Fibroblast of lung (primary cell): ENCODE results near the gene TBC1D9. TPM values are rescaled to one million over a fixed set of nuclear protein-coding genes. Genes with fewer than 3 reads are reported as not detected.

ENCODE experiments used
- DNase-seq, 2 donors: peaks; one replicate each; pipeline versions ENCODE4 v3.0.0 to v3.0.0-alpha.2; 2010; ENCODE audit warnings: low read depth in 2 of 2
- H2AFZ ChIP-seq: 2 replicates; pipeline ENCODE4 v1.5.1; 2012; ENCODE audit warnings: low read length, control low read depth, inconsistent platforms
- H3K27ac ChIP-seq: 2 replicates; pipeline ENCODE4 v1.5.1; 2011; ENCODE audit warnings: low read length, control low read depth; ENCODE audit not compliant: insufficient read depth
- H3K27me3 ChIP-seq: 2 replicates; pipeline ENCODE4 v1.5.1; 2011; ENCODE audit warnings: mild to moderate bottlenecking, low read length; ENCODE audit not compliant: control insufficient read depth, insufficient read depth
- H3K36me3 ChIP-seq: 2 replicates; pipeline ENCODE4 v1.5.1; 2011; ENCODE audit warnings: low read length; ENCODE audit not compliant: control insufficient read depth, insufficient read depth
- H3K4me1 ChIP-seq: 2 replicates; pipeline ENCODE4 v1.5.1; 2011; ENCODE audit warnings: low read length; ENCODE audit not compliant: control insufficient read depth, insufficient read depth; ENCODE audit errors: extremely low read depth
- H3K4me2 ChIP-seq: 2 replicates; pipeline ENCODE4 v1.5.1; 2011; ENCODE audit warnings: low read length, control low read depth; ENCODE audit not compliant: insufficient read depth; ENCODE audit errors: extremely low read depth
- H3K4me3 ChIP-seq, 4 experiments: fragments of 200-600 bp in 1 of 4; sonication (generic) in 1 of 4; replicated peaks in 1 of 4; 2 replicates each; pipeline ENCODE4 v1.5.1; 2011 to 2016; ENCODE audit warnings: low read length in 4 of 4, low read depth in 3 of 4, mild to moderate bottlenecking in 3 of 4, control low read depth in 2 of 4, inconsistent platforms in 1 of 4, mixed read lengths in 1 of 4; ENCODE audit not compliant: insufficient read depth in 1 of 4; ENCODE audit errors: control extremely low read depth in 1 of 4
- H3K79me2 ChIP-seq: 2 replicates; pipeline ENCODE4 v1.5.1; 2012; ENCODE audit warnings: mild to moderate bottlenecking, low read length, inconsistent platforms; ENCODE audit not compliant: control insufficient read depth, insufficient read depth
- H3K9ac ChIP-seq: 2 replicates; pipeline ENCODE4 v1.5.1; 2011; ENCODE audit warnings: mild to moderate bottlenecking, low read length, control low read depth; ENCODE audit not compliant: insufficient read depth
- H3K9me3 ChIP-seq: 2 replicates; pipeline ENCODE4 v1.5.1; 2012; ENCODE audit warnings: low read depth, low read length; ENCODE audit not compliant: control insufficient read depth, insufficient read depth
- H4K20me1 ChIP-seq: 2 replicates; pipeline ENCODE4 v1.5.1; 2011; ENCODE audit warnings: low read length; ENCODE audit not compliant: control insufficient read depth, insufficient read depth; ENCODE audit errors: extremely low read depth
- EZH2 ChIP-seq: IDR thresholded peaks from 2 replicates; pipeline ENCODE4 v1.5.1; 2012; ENCODE audit warnings: low read length, control low read depth, mild to moderate bottlenecking; ENCODE audit errors: missing control alignments
- polyA plus RNA-seq, 2 donors: library from polyadenylated mRNA; depleted of rRNA in 1 of 2; stranded (reverse) in 1 of 2; unstranded in 1 of 2; fragments of >200 nt; gene quantifications; 2 replicates each; pipeline ENCODE4 v1.2.1, GENCODE V29; 2011 to 2012; ENCODE audit warnings: missing spikeins in 1 of 2
- total RNA-seq: library from RNA; depleted of rRNA; stranded (reverse); fragments of >200 nt; gene quantifications from 2 replicates; pipeline ENCODE4 v1.2.1, GENCODE V29; 2014
- TF ChIP-seq, protein P1 (sequence below), 2 donors: IDR thresholded peaks in 1 of 2; conservative IDR thresholded peaks in 1 of 2; 1 replicate in 1 of 2; 2 replicates in 1 of 2; pipeline ENCODE4 v1.5.1; 2011 to 2012; ENCODE audit warnings: low read length in 2 of 2, control low read depth in 1 of 2, inconsistent platforms in 1 of 2, low read depth in 1 of 2, mild to moderate bottlenecking in 1 of 2

The TBC1D9 gene
- total and polyA plus RNA-seq, 2 donors (not counting 1 experiment from before 2014, with no cell fraction given), result 18.6 to 36.3 TPM

DNA sequence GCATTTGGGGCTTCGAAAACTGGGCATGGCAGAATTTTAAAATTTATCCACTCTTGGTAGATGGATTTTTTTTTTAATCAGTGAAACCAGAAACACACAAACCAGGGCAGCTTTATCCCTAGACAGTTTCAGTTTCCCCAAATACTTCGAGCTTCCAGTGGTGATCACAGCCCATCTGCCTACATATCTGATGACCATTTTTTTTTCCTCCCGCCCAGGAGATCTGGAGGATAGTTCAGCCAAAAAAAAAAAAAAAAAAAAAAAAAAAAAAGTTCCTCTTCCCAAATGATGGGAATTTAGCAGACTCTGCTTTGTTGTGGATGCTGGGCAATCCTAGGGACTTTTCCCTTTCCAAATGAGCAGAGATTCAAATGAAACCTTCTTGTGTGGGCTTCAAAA lies 1.0 kb upstream of the TBC1D9 start:
- Histone ChIP-seq H4K20me1 (no peaks in the 10 kb centered on the region), H3K27ac (no peak overlapping the region), H3K9me3 (no peaks in the 10 kb centered on the region), H3K4me2 (peak overlapping the region; percentile 55), H3K36me3 (no peaks in the 10 kb centered on the region), H3K9ac (no peak overlapping the region), H3K79me2 (peaks cover 22% of the 10 kb centered on the region), H3K4me3 (peak overlapping the region; percentile 67 to 88 (median 76)), H3K4me1 (no peaks in the 10 kb centered on the region), H2AFZ (no peak overlapping the region), H3K27me3 (no peaks in the 10 kb centered on the region)
- TF ChIP-seq, protein P1, sequence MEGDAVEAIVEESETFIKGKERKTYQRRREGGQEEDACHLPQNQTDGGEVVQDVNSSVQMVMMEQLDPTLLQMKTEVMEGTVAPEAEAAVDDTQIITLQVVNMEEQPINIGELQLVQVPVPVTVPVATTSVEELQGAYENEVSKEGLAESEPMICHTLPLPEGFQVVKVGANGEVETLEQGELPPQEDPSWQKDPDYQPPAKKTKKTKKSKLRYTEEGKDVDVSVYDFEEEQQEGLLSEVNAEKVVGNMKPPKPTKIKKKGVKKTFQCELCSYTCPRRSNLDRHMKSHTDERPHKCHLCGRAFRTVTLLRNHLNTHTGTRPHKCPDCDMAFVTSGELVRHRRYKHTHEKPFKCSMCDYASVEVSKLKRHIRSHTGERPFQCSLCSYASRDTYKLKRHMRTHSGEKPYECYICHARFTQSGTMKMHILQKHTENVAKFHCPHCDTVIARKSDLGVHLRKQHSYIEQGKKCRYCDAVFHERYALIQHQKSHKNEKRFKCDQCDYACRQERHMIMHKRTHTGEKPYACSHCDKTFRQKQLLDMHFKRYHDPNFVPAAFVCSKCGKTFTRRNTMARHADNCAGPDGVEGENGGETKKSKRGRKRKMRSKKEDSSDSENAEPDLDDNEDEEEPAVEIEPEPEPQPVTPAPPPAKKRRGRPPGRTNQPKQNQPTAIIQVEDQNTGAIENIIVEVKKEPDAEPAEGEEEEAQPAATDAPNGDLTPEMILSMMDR (conservative IDR thresholded peaks at IDR 0.05 in 1 of 2, IDR thresholded peaks at IDR 0.05 in 1 of 2; ENCODE audit: low read depth in 1 of 2, low read length in 2 of 2), result no peak
- TF ChIP-seq EZH2, result no peak
- no peak for DNase-seq

DNA sequence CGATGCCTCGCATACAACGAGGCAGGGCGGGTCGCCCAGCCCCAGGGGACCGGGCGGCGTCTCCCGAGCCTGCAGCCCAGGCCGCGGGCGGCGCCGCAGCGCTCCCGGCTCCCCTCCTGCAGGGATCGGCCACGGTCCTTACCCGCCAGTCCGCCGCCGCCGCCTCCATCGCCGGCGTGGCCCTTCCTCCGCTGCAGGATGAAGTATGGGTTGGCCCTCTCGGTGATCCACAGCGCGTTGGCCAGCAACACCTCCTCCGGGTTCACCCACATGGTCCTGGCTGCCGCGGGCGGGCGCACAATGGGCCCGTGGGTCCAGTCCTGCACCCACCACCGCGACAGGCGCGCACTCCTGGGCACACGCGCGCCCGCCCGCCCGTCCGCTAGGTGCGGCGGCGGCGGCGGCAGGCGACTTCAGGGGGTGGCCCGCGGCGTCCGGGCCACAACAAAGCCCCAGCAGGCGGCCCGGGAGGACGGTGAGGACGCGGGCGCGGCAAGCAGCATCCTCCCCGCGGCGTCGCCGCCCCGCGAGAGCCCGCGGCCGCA lies 339 bp downstream of the TBC1D9 start:
- Histone ChIP-seq H3K27me3 (no peaks in the 10 kb centered on the region), H2AFZ (peak overlapping the region; percentile 50), H3K4me1 (no peaks in the 10 kb centered on the region), H3K36me3 (no peaks in the 10 kb centered on the region), H3K4me2 (peak overlapping the region; percentile 89), H3K79me2 (peaks cover 24% of the 10 kb centered on the region), H3K9ac (peak overlapping the region; percentile 79), H3K9me3 (no peaks in the 10 kb centered on the region), H3K27ac (peak overlapping the region; percentile 76), H4K20me1 (no peaks in the 10 kb centered on the region), H3K4me3 (peak overlapping the region; percentile 67 to 93 (median 86))
- TF ChIP-seq, protein P1 (conservative IDR thresholded peaks at IDR 0.05 in 1 of 2, IDR thresholded peaks at IDR 0.05 in 1 of 2; ENCODE audit: low read depth in 1 of 2, low read length in 2 of 2), result no peak
- TF ChIP-seq EZH2, result no peak
- DNase-seq, result peak; percentile 40 to 70

DNA sequence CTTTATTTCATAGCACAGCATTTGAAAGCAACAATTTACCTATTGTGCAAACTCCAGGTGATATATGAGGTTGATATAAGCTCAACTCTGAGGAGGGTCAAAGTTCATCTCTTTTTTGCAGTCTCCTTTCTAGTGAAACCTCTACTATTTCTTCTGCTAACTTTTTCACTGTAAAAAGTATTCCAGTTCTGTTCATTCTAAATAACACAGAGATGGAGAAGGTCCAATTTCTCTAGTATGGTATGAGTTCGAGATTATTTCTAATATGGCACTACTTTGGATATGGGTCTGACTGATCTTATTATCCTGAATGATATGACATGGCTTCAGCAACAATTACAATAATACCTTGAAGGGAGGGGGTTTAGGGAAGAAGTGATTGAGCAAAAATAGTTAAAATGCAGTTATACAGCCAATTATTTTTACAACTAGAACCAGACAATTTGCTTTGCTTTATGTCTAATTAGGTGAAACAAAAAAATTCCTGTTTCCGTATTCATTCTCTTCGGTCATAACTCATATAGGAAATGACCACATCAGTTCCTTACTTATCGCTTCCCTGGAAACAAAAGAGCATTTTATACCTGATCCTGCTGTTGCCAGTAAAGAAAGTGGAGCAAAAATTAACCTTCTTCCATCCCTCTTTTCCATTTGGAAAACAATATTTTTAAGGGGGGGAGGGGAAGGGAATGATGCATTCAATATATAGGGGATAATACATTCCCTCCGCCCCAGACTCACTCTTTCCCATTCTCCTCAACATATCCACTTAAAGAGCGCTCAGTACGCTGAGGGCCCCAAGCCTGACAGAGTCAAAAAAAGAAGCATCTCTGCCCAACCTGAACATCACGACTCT lies 1.0 kb downstream of the TBC1D9 start:
- Histone ChIP-seq H3K27ac (peak overlapping the region; percentile 76), H3K4me2 (peak overlapping the region; percentile 89), H3K9ac (peak overlapping the region; percentile 79), H4K20me1 (no peaks in the 10 kb centered on the region), H3K4me1 (no peaks in the 10 kb centered on the region), H3K79me2 (peaks cover 24% of the 10 kb centered on the region), H3K27me3 (no peaks in the 10 kb centered on the region), H3K4me3 (peak overlapping the region; percentile 66 to 93 (median 86)), H2AFZ (peak overlapping the region; percentile 50), H3K9me3 (no peaks in the 10 kb centered on the region), H3K36me3 (no peaks in the 10 kb centered on the region)
- DNase-seq, result no peak
- no peak for TF ChIP-seq EZH2
- TF ChIP-seq, protein P1 (conservative IDR thresholded peaks at IDR 0.05 in 1 of 2, IDR thresholded peaks at IDR 0.05 in 1 of 2; ENCODE audit: low read depth in 1 of 2, low read length in 2 of 2), result no peak
